BLaER1 treated with 17β-estradiol and CSF1 and Interleukin-3, amounts not matched to agents 10 nM and 100 nM (cell line): Measurements from ENCODE around the gene FRMPD3.

Experiments used
- H3K27ac ChIP-seq, 11 experiments: shearing (Covaris generic); formaldehyde crosslinking; 2 replicates each; pipeline ENCODE4 v1.8.1; 2022
- H3K27me3 ChIP-seq, 11 experiments: shearing (Covaris generic); formaldehyde crosslinking; 2 replicates each; pipeline ENCODE4 v1.8.1; 2022
- H3K36me3 ChIP-seq, 11 experiments: shearing (Covaris generic); formaldehyde crosslinking; 2 replicates each; pipeline ENCODE4 v1.8.1; 2022
- H3K4me1 ChIP-seq, 10 experiments: shearing (Covaris generic); formaldehyde crosslinking; 2 replicates each; pipeline ENCODE4 v1.8.1; 2022
- H3K4me2 ChIP-seq, 11 experiments: shearing (Covaris generic); formaldehyde crosslinking; 2 replicates each; pipeline ENCODE4 v1.8.1; 2022
- H3K4me3 ChIP-seq, 10 experiments: shearing (Covaris generic); formaldehyde crosslinking; 2 replicates each; pipeline ENCODE4 v1.8.1; 2022
- H3K9ac ChIP-seq, 11 experiments: shearing (Covaris generic); formaldehyde crosslinking; 2 replicates each; pipeline ENCODE4 v1.8.1; 2022
- H3K9me3 ChIP-seq, 11 experiments: shearing (Covaris generic); formaldehyde crosslinking; replicated peaks in 1 of 11; 2 replicates each; pipeline ENCODE4 v1.8.1; 2022
- H4K20me1 ChIP-seq, 11 experiments: shearing (Covaris generic); formaldehyde crosslinking; 2 replicates each; pipeline ENCODE4 v1.8.1; 2022
- Cebpa-rat ChIP-seq, 11 experiments: shearing (Covaris generic); IDR thresholded peaks; 2 replicates each; pipeline ENCODE4 v1.8.1; 2022

Gene FRMPD3

GRCh38 chrX:107493141-107493540 is 43.7 kb downstream of the FRMPD3 start:
- H3K9ac ChIP-seq, result no peak overlapping the region
- H3K4me1 ChIP-seq, result no peaks in the 10 kb centered on the region
- H3K4me2 ChIP-seq, result no peak overlapping the region
- no peak for TF ChIP-seq Cebpa-rat (IDR thresholded peaks at IDR 0.05)
- no peaks in the 10 kb centered on the region for H3K36me3 ChIP-seq
- H3K9me3 ChIP-seq, result no peaks in the 10 kb centered on the region; a peak in 1 of 22 replicates
- H4K20me1 ChIP-seq, result no peaks in the 10 kb centered on the region; a peak in 1 of 22 replicates
- no peak overlapping the region for H3K4me3 ChIP-seq
- no peak overlapping the region for H3K27ac ChIP-seq
- H3K27me3 ChIP-seq, result peaks cover 56 to 81% (median 79%) of the 10 kb centered on the region in 11 experiments

- H3K4me1 ChIP-seq, result no peaks in the 10 kb centered on the region
- no peaks in the 10 kb centered on the region; a peak in 2 of 22 replicates for H4K20me1 ChIP-seq
- TF ChIP-seq Cebpa-rat (IDR thresholded peaks at IDR 0.05), result no peak
- H3K36me3 ChIP-seq, result no peaks in the 10 kb centered on the region
- H3K27me3 ChIP-seq, result peaks cover 64 to 99% (median 95%) of the 10 kb centered on the region in 11 experiments
- no peaks in the 10 kb centered on the region for H3K9me3 ChIP-seq
- no peak overlapping the region for H3K4me3 ChIP-seq
- no peak overlapping the region for H3K27ac ChIP-seq
- H3K9ac ChIP-seq, result no peak overlapping the region
- no peak overlapping the region for H3K4me2 ChIP-seq
Observed at GRCh38 chrX:107496786-107497185, 47.3 kb downstream of the FRMPD3 start.
